ENCODE results near the gene RBPJL. TPM values are rescaled to one million over a fixed set of nuclear protein-coding genes. Genes with fewer than 3 reads are reported as not detected.

The RBPJL gene
- total and polyA plus RNA-seq, 2 of the 8 experiments (the other 6 are each of a cell fraction or from before 2014, with no cell fraction given): 0.67 to 1.3 TPM

GRCh38 chr20:45353746-45354145 is 47.1 kb downstream of the RBPJL start:
- Histone ChIP-seq H3K4me3 (ENCODE audit: extremely low read depth in 1 of 4, insufficient read depth in 2 of 4, low read depth in 3 of 4, low read length in 4 of 4) (no peak overlapping the region), H3K18ac (ENCODE audit: extremely low read depth, low read length) (no peak overlapping the region), H3K4me2 (ENCODE audit: insufficient read depth in 1 of 2, low read depth in 2 of 2, low read length in 2 of 2) (no peak overlapping the region), H3K79me2 (ENCODE audit: control insufficient read depth in 1 of 2, insufficient read depth in 2 of 2, low read length in 2 of 2) (no peaks in the 10 kb centered on the region), H3K79me1 (ENCODE audit: low read depth, low read length) (no peaks in the 10 kb centered on the region), H4K8ac (ENCODE audit: extremely low read depth, insufficient read depth, low read length) (no peak overlapping the region), H3K4me1 (replicated peaks in 1 of 4; ENCODE audit: control insufficient read depth in 3 of 4, insufficient read depth in 4 of 4, low read length in 3 of 4) (peaks cover 0 to 11% (median 5%) of the 10 kb centered on the region in 4 experiments; a peak in 4 of 7 replicates), H3K27ac (ENCODE audit: low read depth, low read length) (no peak overlapping the region), H3K9ac (replicated peaks in 1 of 4; ENCODE audit: extremely low read depth in 1 of 4, low read depth in 3 of 4, low read length in 3 of 4) (no peak overlapping the region), H4K20me1 (replicated peaks in 1 of 2; ENCODE audit: control insufficient read depth in 1 of 2, insufficient read depth in 2 of 2, low read length in 2 of 2) (no peaks in the 10 kb centered on the region), H2BK5ac (ENCODE audit: low read depth, low read length) (no peak overlapping the region), H2BK12ac (ENCODE audit: low read depth, low read length) (no peak overlapping the region), H3K23me2 (ENCODE audit: low read depth, low read length) (no peaks in the 10 kb centered on the region), H3K14ac (ENCODE audit: insufficient read length) (no peak overlapping the region), H2BK20ac (ENCODE audit: low read length) (no peak overlapping the region), H4K5ac (ENCODE audit: insufficient read length, low read depth, low read length) (no peak overlapping the region), H3K4ac (replicated peaks; ENCODE audit: insufficient read length, low read depth, low read length) (no peak overlapping the region), H2BK120ac (replicated peaks; ENCODE audit: low read depth, low read length) (no peak overlapping the region), H3K27me3 (replicated peaks in 1 of 4; ENCODE audit: control insufficient read depth in 3 of 4, extremely low read depth in 1 of 4, insufficient read depth in 3 of 4, low read length in 3 of 4) (no peaks in the 10 kb centered on the region), H3K9me3 (ENCODE audit: insufficient read depth in 2 of 2, low read depth in 1 of 2, low read length in 1 of 2) (no peaks in the 10 kb centered on the region), H4K91ac (replicated peaks; ENCODE audit: insufficient read length, low read length) (no peak overlapping the region), H3K23ac (ENCODE audit: insufficient read length) (no peak overlapping the region), H2BK15ac (ENCODE audit: low read length) (no peak overlapping the region), H2AK5ac (ENCODE audit: low read depth, low read length) (no peak overlapping the region), H3K56ac (replicated peaks; ENCODE audit: insufficient read length, low read depth, low read length) (no peak overlapping the region), H2AFZ (ENCODE audit: low read length) (no peak overlapping the region), H3K36me3 (ENCODE audit: control insufficient read depth in 2 of 4, insufficient read depth in 4 of 4, low read length in 3 of 4) (no peaks in the 10 kb centered on the region)
- CTCF ChIA-PET (ENCODE audit: partially characterized antibody): interaction anchor here (0.6 to 2.4 kb wide), 7 partner anchors 10 to 83 kb away, joined by 3 to 12 read pairs (median 3); no protein-coding TSS in a partner anchor
- no peak for DNase-seq (ENCODE audit: low read depth in 1 of 2, low spot score in 2 of 2)
- WGBS, 2 experiments (ENCODE audit: extremely low coverage in 1 of 2, insufficient coverage in 1 of 2, insufficient read length in 1 of 2, insufficient replicate concordance in 2 of 2, low coverage in 1 of 2, low lambda C conversion rate in 2 of 2, missing lambda C conversion rate in 1 of 2): 83% methylated on average over 1 of the region's 1 CpG; no CpG with 5 or more reads in 1 of the 2 experiments
- POLR2A ChIA-PET (ENCODE audit: partially characterized antibody): interaction anchor here (1.2 to 13.2 kb wide), 3 partner anchors 7 to 17 kb away, joined by 4 to 113 read pairs (median 4); partner anchors contain the start of gene SDC4
- TF ChIP-seq SIX5 (IDR thresholded peaks at IDR 0.05; ENCODE audit: low read depth, low read length) (no peak), CTCF (IDR thresholded peaks at IDR 0.05; ENCODE audit: control extremely low read depth in 1 of 3, insufficient read depth in 1 of 3, low read depth in 1 of 3, low read length in 3 of 3) (no peak), POLR2A (IDR thresholded peaks at IDR 0.05; ENCODE audit: control extremely low read depth in 1 of 2, low read depth in 2 of 2, low read length in 2 of 2) (no peak), TAF7 (optimal IDR thresholded peaks at IDR 0.05; ENCODE audit: borderline replicate concordance, low read depth, low read length) (no peak), MAX (IDR thresholded peaks at IDR 0.05) (no peak), E2F6 (IDR thresholded peaks at IDR 0.05) (no peak), CEBPB (IDR thresholded peaks at IDR 0.05; ENCODE audit: low read depth, low read length) (no peak), NRF1 (IDR thresholded peaks at IDR 0.05; ENCODE audit: low read depth, low read length) (no peak), CREB1 (IDR thresholded peaks at IDR 0.05) (no peak)
- FAIRE-seq: no peak
